ENCODE data around the gene FANCM. TPM values are rescaled to one million over a fixed set of nuclear protein-coding genes. Genes with fewer than 3 reads are reported as not detected.
"Not testable (repeated sequence)": the region's sequence is repeated elsewhere in the genome, so short reads cannot be mapped to it uniquely, and the experiment has no call there.

The FANCM gene
- total RNA-seq, 2 experiments from 2014 or later: 12.7 to 13.3 TPM

GRCh38 chr14:45120096-45120495 is 15.6 kb upstream of the FANCM start:
- no peak for DNase-seq
- Mint-ChIP-seq H3K27ac (no peak overlapping the region), H3K4me1 (peaks cover 1% of the 10 kb centered on the region), H3K4me3 (no peak overlapping the region), H3K36me3 (ENCODE audit: low read depth) (peaks cover 60% of the 10 kb centered on the region), H3K9me3 (no peaks in the 10 kb centered on the region), H3K27me3 (no peaks in the 10 kb centered on the region)
- CTCF ChIA-PET: no interaction called here
- POLR2A ChIA-PET: no interaction called here

- H3K4me1 Mint-ChIP-seq: no peaks in the 10 kb centered on the region
- DNase-seq: no peak
- CTCF ChIA-PET: interaction anchor here (0.5 kb wide), 1 partner anchor 37 kb away, joined by 3 read pairs; no protein-coding TSS in a partner anchor
- peaks cover 53% of the 10 kb centered on the region for H3K36me3 Mint-ChIP-seq (ENCODE audit: low read depth)
- POLR2A ChIA-PET: interaction anchor here (1.7 kb wide), 1 partner anchor 11 kb away, joined by 5 read pairs; the partner anchor contains the start of gene FKBP3
- H3K4me3 Mint-ChIP-seq: no peak overlapping the region
- no peaks in the 10 kb centered on the region for H3K9me3 Mint-ChIP-seq
- H3K27me3 Mint-ChIP-seq: no peaks in the 10 kb centered on the region
- H3K27ac Mint-ChIP-seq: no peak overlapping the region
Measured at GRCh38 chr14:45123271-45123670, 12.5 kb upstream of the FANCM start.

- POLR2A ChIA-PET: no interaction called here
Measured at GRCh38 chr14:45125754-45126153, 10.0 kb upstream of the FANCM start.

GRCh38 chr14:45128963-45129629 is 6.6 kb upstream of the FANCM start:
- Mint-ChIP-seq H3K27me3 (no peaks in the 10 kb centered on the region), H3K9me3 (no peaks in the 10 kb centered on the region), H3K36me3 (ENCODE audit: low read depth) (peaks cover 22% of the 10 kb centered on the region), H3K4me1 (peaks cover 19% of the 10 kb centered on the region), H3K27ac (no peak overlapping the region), H3K4me3 (no peak overlapping the region)
- CTCF ChIA-PET: interaction anchor here (0.9 to 2.6 kb wide), 3 partner anchors 123 to 215 kb away, joined by 3 to 10 read pairs (median 4); partner anchors contain the start of gene MIS18BP1
- no peak for DNase-seq
- POLR2A ChIA-PET: interaction anchor here (1.0 to 1.2 kb wide), 3 partner anchors 11 to 45 kb away, joined by 3 to 5 read pairs (median 4); no protein-coding TSS in a partner anchor

More at GRCh38 chr14:45125754-45126153, 10.0 kb upstream of the FANCM start:
- CTCF ChIA-PET: no interaction called here
- no peaks in the 10 kb centered on the region for H3K27me3 Mint-ChIP-seq
- H3K36me3 Mint-ChIP-seq (ENCODE audit: low read depth): peaks cover 40% of the 10 kb centered on the region
- peaks cover 4% of the 10 kb centered on the region for H3K4me1 Mint-ChIP-seq
- DNase-seq: no peak
- no peak overlapping the region for H3K4me3 Mint-ChIP-seq
- H3K27ac Mint-ChIP-seq: no peak overlapping the region
- no peaks in the 10 kb centered on the region for H3K9me3 Mint-ChIP-seq

GRCh38 chr14:45133683-45134050 is 2.1 kb upstream of the FANCM start:
- DNase-seq: no peak
- H3K4me1 Mint-ChIP-seq: peaks cover 38% of the 10 kb centered on the region
- H3K27ac Mint-ChIP-seq: peak overlapping the region; percentile 99
- no peaks in the 10 kb centered on the region for H3K9me3 Mint-ChIP-seq
- CTCF ChIA-PET: interaction anchor here (1.2 to 1.5 kb wide), 3 partner anchors 36 to 172 kb away, joined by 3 to 5 read pairs (median 4); partner anchors contain the start of genes KLHL28, MIS18BP1 and TOGARAM1
- peaks cover 2% of the 10 kb centered on the region for H3K36me3 Mint-ChIP-seq (ENCODE audit: low read depth)
- no peaks in the 10 kb centered on the region for H3K27me3 Mint-ChIP-seq
- POLR2A ChIA-PET: interaction anchor here (0.8 to 5.2 kb wide), 16 partner anchors 9 to 237 kb away, joined by 3 to 77 read pairs (median 4); partner anchors contain the start of genes KLHL28, MIS18BP1, PRPF39 and TOGARAM1
- H3K4me3 Mint-ChIP-seq: peak overlapping the region; percentile 90

- CTCF ChIA-PET: interaction anchor here (1.2 to 1.5 kb wide), 3 partner anchors 37 to 173 kb away, joined by 3 to 5 read pairs (median 4); partner anchors contain the start of genes KLHL28, MIS18BP1 and TOGARAM1
- DNase-seq: peak; percentile 96
- Mint-ChIP-seq H3K4me1 (peaks cover 43% of the 10 kb centered on the region), H3K27me3 (no peaks in the 10 kb centered on the region), H3K9me3 (no peaks in the 10 kb centered on the region), H3K27ac (peak within 1 kb of the TSS; percentile 99), H3K4me3 (peak within 1 kb of the TSS; percentile 90), H3K36me3 (ENCODE audit: low read depth) (peaks cover 2% of the 10 kb centered on the region)
- POLR2A ChIA-PET: interaction anchor here (0.6 to 5.2 kb wide), 20 partner anchors 10 to 237 kb away, joined by 3 to 77 read pairs (median 4); partner anchors contain the start of genes KLHL28, MIS18BP1, PRPF39 and TOGARAM1
Measured at GRCh38 chr14:45134051-45134958, 1.4 kb upstream of the FANCM start, which contains the start of gene FKBP3. FKBP3 (minus strand) TSS chr14:45134481; CDS start chr14:45134456, 25 bp downstream.

- ChIA-PET POLR2A (interaction anchor here (0.6 to 5.2 kb wide), 13 partner anchors 19 to 238 kb away, joined by 3 to 77 read pairs (median 5); partner anchors contain the start of genes KLHL28, MIS18BP1, PRPF39 and TOGARAM1), CTCF (interaction anchor here (1.2 to 2.2 kb wide), 4 partner anchors 51 to 118 kb away, joined by 3 to 15 read pairs (median 4); partner anchors contain the start of genes MIS18BP1 and PRPF39)
- DNase-seq: no peak
- no peaks in the 10 kb centered on the region for H3K9me3 Mint-ChIP-seq
- peaks cover 2% of the 10 kb centered on the region for H3K36me3 Mint-ChIP-seq (ENCODE audit: low read depth)
- no peaks in the 10 kb centered on the region for H3K27me3 Mint-ChIP-seq
- peak overlapping the region; percentile 99 for H3K27ac Mint-ChIP-seq
- peaks cover 44% of the 10 kb centered on the region for H3K4me1 Mint-ChIP-seq
- H3K4me3 Mint-ChIP-seq: peak overlapping the region; percentile 90
Measured at GRCh38 chr14:45135156-45135555, 574 bp upstream of the FANCM start.

GRCh38 chr14:45136399-45136798 is 669 bp downstream of the FANCM start:
- POLR2A ChIA-PET: interaction anchor here (0.8 to 5.2 kb wide), 16 partner anchors 8 to 239 kb away, joined by 3 to 77 read pairs (median 5); partner anchors contain the start of genes KLHL28, MIS18BP1, PRPF39 and TOGARAM1
- Mint-ChIP-seq H3K36me3 (ENCODE audit: low read depth) (peaks cover 5% of the 10 kb centered on the region), H3K27me3 (no peaks in the 10 kb centered on the region), H3K4me3 (peak overlapping the region; percentile 90), H3K4me1 (peaks cover 43% of the 10 kb centered on the region), H3K9me3 (no peaks in the 10 kb centered on the region), H3K27ac (peak overlapping the region; percentile 99)
- CTCF ChIA-PET: interaction anchor here (0.9 to 2.2 kb wide), 5 partner anchors 30 to 132 kb away, joined by 3 to 15 read pairs (median 4); partner anchors contain the start of genes MIS18BP1 and PRPF39
- DNase-seq: no peak

- peaks cover 39% of the 10 kb centered on the region for H3K4me1 Mint-ChIP-seq
- ChIA-PET POLR2A (no interaction called here), CTCF (no interaction called here)
- no peaks in the 10 kb centered on the region for H3K9me3 Mint-ChIP-seq
- DNase-seq: no peak
- peaks cover 18% of the 10 kb centered on the region for H3K36me3 Mint-ChIP-seq (ENCODE audit: low read depth)
- H3K4me3 Mint-ChIP-seq: no peak overlapping the region
- H3K27me3 Mint-ChIP-seq: no peaks in the 10 kb centered on the region
- no peak overlapping the region for H3K27ac Mint-ChIP-seq
Measured at GRCh38 chr14:45140661-45141187, 5.0 kb downstream of the FANCM start.

GRCh38 chr14:45142083-45142482 is 6.4 kb downstream of the FANCM start:
- H3K27ac Mint-ChIP-seq, H3K27me3 Mint-ChIP-seq, DNase-seq, POLR2A ChIA-PET, H3K9me3 Mint-ChIP-seq, H3K4me3 Mint-ChIP-seq: not testable (repeated sequence)
- CTCF ChIA-PET: interaction anchor here (0.7 kb wide), 2 partner anchors 82 to 186 kb away, joined by 3 read pairs; no protein-coding TSS in a partner anchor
- Mint-ChIP-seq H3K4me1 (peaks cover 32% of the 10 kb centered on the region), H3K36me3 (ENCODE audit: low read depth) (peaks cover 23% of the 10 kb centered on the region)

- no peaks in the 10 kb centered on the region for H3K9me3 Mint-ChIP-seq
- no peak for DNase-seq
- H3K4me1 Mint-ChIP-seq: peaks cover 14% of the 10 kb centered on the region
- CTCF ChIA-PET: no interaction called here
- H3K4me3 Mint-ChIP-seq: no peak overlapping the region
- POLR2A ChIA-PET: interaction anchor here (0.9 kb wide), 1 partner anchor 8 kb away, joined by 3 read pairs; the partner anchor contains the start of gene FANCM
- no peaks in the 10 kb centered on the region for H3K27me3 Mint-ChIP-seq
- no peak overlapping the region for H3K27ac Mint-ChIP-seq
- peaks cover 26% of the 10 kb centered on the region for H3K36me3 Mint-ChIP-seq (ENCODE audit: low read depth)
Measured at GRCh38 chr14:45144658-45145057, 8.9 kb downstream of the FANCM start.

- no peak overlapping the region for H3K4me3 Mint-ChIP-seq
- peaks cover 11% of the 10 kb centered on the region for H3K4me1 Mint-ChIP-seq
- no peaks in the 10 kb centered on the region for H3K27me3 Mint-ChIP-seq
- ChIA-PET CTCF (no interaction called here), POLR2A (interaction anchor here (0.9 kb wide), 1 partner anchor 9 kb away, joined by 3 read pairs; the partner anchor contains the start of gene FANCM)
- peaks cover 26% of the 10 kb centered on the region for H3K36me3 Mint-ChIP-seq (ENCODE audit: low read depth)
- no peak overlapping the region for H3K27ac Mint-ChIP-seq
- no peaks in the 10 kb centered on the region for H3K9me3 Mint-ChIP-seq
- no peak for DNase-seq
Measured at GRCh38 chr14:45145214-45145613, 9.5 kb downstream of the FANCM start.

All from activated CD4-positive, alpha-beta memory T cell treated with anti-CD3 and anti-CD28 coated beads, Interleukin-2, amount 10 ng/mL, durations not matched to agents 7 days and 5 days (primary cell).